Caco-2 (cell line): ENCODE data around the gene TMEM132D. TPM values are rescaled to one million over a fixed set of nuclear protein-coding genes. Genes with fewer than 3 reads are reported as not detected.

ENCODE experiments used
- BruUV-seq: library from RNA; stranded (reverse); fragments of 400-500 nt; replicated peaks from 2 replicates; lab custom pipeline; 2021; lab: Mats Ljungman, UMichigan
- CTCF ChIA-PET: fragments of 300-600 bp; sonication (Branson Sonifier 250); formaldehyde crosslinking; loops from one replicate; lab custom pipeline; 2022; ENCODE audit warnings: antibody characterized with exemption; lab: Charles Lee
- POLR2A ChIA-PET: fragments of 300-600 bp; sonication (Branson Sonifier 250); formaldehyde crosslinking; loops from one replicate; lab custom pipeline; 2022; ENCODE audit warnings: antibody characterized with exemption; lab: Charles Lee
- DNase-seq, 2 experiments: peaks; one replicate each; pipeline versions ENCODE4 v3.0.0 to v3.0.0-alpha.2; 2020 to 2022
- H3K27me3 ChIP-seq: replicated peaks from 2 replicates; pipeline ENCODE4 v1.6.0; 2011; ENCODE audit warnings: low read length; ENCODE audit not compliant: control insufficient read depth, insufficient read depth
- H3K36me3 ChIP-seq: 2 replicates; pipeline ENCODE4 v1.5.1; 2011; ENCODE audit warnings: low read length; ENCODE audit not compliant: control insufficient read depth, insufficient read depth
- H3K4me1 ChIP-seq: fragments of 250-450 bp; sonication (Bioruptor Pico); 2 replicates; pipeline ENCODE4 v1.5.1; 2020; ENCODE audit warnings: mild to moderate bottlenecking
- H3K4me3 ChIP-seq: 2 replicates; pipeline ENCODE4 v1.5.1; 2011; ENCODE audit warnings: low read depth, mild to moderate bottlenecking, control low read depth, low read length
- H3K9me3 ChIP-seq: fragments of 250-450 bp; sonication (Bioruptor Pico); 2 replicates; pipeline ENCODE4 v1.5.1; 2020; ENCODE audit warnings: mild to moderate bottlenecking, moderate library complexity
- H3K27ac Mint-ChIP-seq: one replicate; pipeline ENCODE4 v1.8.0; 2022; ENCODE audit warnings: mixed read lengths; ENCODE audit not compliant: unreplicated experiment
- H3K27me3 Mint-ChIP-seq: one replicate; pipeline ENCODE4 v1.8.0; 2022; ENCODE audit warnings: mixed read lengths; ENCODE audit not compliant: insufficient read depth, unreplicated experiment
- H3K36me3 Mint-ChIP-seq: one replicate; pipeline ENCODE4 v1.8.0; 2022; ENCODE audit warnings: mild to moderate bottlenecking, mixed read lengths; ENCODE audit not compliant: insufficient read depth, unreplicated experiment
- H3K4me1 Mint-ChIP-seq: one replicate; pipeline ENCODE4 v1.8.0; 2022; ENCODE audit warnings: low read depth, mixed read lengths; ENCODE audit not compliant: unreplicated experiment
- H3K4me3 Mint-ChIP-seq: one replicate; pipeline ENCODE4 v1.8.0; 2022; ENCODE audit warnings: mild to moderate bottlenecking, moderate library complexity, mixed read lengths; ENCODE audit not compliant: unreplicated experiment
- H3K9me3 Mint-ChIP-seq: one replicate; pipeline ENCODE4 v1.8.0; 2022; ENCODE audit warnings: mixed read lengths; ENCODE audit not compliant: unreplicated experiment
- CTCF ChIP-seq, 2 experiments: fragments of 200-600 bp in 1 of 2; IDR thresholded peaks; 1 replicate in 1 of 2; 2 replicates in 1 of 2; pipeline versions ENCODE4 v1.5.1 to v1.8.0; 2011 to 2022; ENCODE audit warnings: antibody characterized with exemption in 1 of 2, control low read depth in 1 of 2, inconsistent platforms in 1 of 2, low read depth in 1 of 2, low read length in 1 of 2, mild to moderate bottlenecking in 1 of 2, moderate library complexity in 1 of 2; ENCODE audit not compliant: insufficient read depth in 1 of 2, severe bottlenecking in 1 of 2, unreplicated experiment in 1 of 2
- intact Hi-C: fragments of 100-400 bp; cut with micrococcal nuclease; formaldehyde crosslinking; loops from one replicate; pipeline ENCODE4 v1.10.0; 2022; ENCODE audit not compliant: unreplicated experiment
- total RNA-seq: library from RNA; stranded (reverse); gene quantifications from 2 replicates; pipeline ENCODE4 v1.2.3, GENCODE V29; 2022

The TMEM132D gene
- total RNA-seq, 1 experiment from 2014 or later, result not detected

- no TSS peak for BruUV-seq
- no peaks in the 10 kb centered on the region for H3K9me3 Mint-ChIP-seq
- H3K4me1 Mint-ChIP-seq, result no peaks in the 10 kb centered on the region
- POLR2A ChIA-PET, result no interaction called here
- no peak overlapping the region for H3K4me3 Mint-ChIP-seq
- peaks cover 6% of the 10 kb centered on the region for H3K27me3 Mint-ChIP-seq
- H3K9me3 ChIP-seq, result no peaks in the 10 kb centered on the region
- H3K4me3 ChIP-seq, result no peak overlapping the region
- DNase-seq, result no peak
- no peaks in the 10 kb centered on the region for H3K36me3 Mint-ChIP-seq
- H3K27me3 ChIP-seq, result no peaks in the 10 kb centered on the region
- intact Hi-C loops, result no loop called here
- no peak overlapping the region for H3K27ac Mint-ChIP-seq
- CTCF ChIA-PET, result no interaction called here
- no peaks in the 10 kb centered on the region for H3K4me1 ChIP-seq
- TF ChIP-seq CTCF (IDR thresholded peaks at IDR 0.05; ENCODE audit: insufficient read depth in 1 of 2, low read depth in 1 of 2, low read length in 1 of 2, severe bottlenecking in 1 of 2, unreplicated experiment in 1 of 2), result no peak
- H3K36me3 ChIP-seq, result no peaks in the 10 kb centered on the region
Measured at GRCh38 chr12:129163461-129163860, 740.4 kb downstream of the TMEM132D start.

- no peaks in the 10 kb centered on the region for H3K9me3 ChIP-seq
- no peak for DNase-seq
- no peaks in the 10 kb centered on the region for H3K4me1 Mint-ChIP-seq
- H3K4me1 ChIP-seq, result no peaks in the 10 kb centered on the region
- H3K9me3 Mint-ChIP-seq, result no peaks in the 10 kb centered on the region
- CTCF ChIA-PET, result no interaction called here
- H3K27ac Mint-ChIP-seq, result no peak overlapping the region
- intact Hi-C loops, result no loop called here
- H3K27me3 ChIP-seq, result no peaks in the 10 kb centered on the region
- no peaks in the 10 kb centered on the region for H3K36me3 ChIP-seq
- no peak overlapping the region for H3K4me3 Mint-ChIP-seq
- H3K4me3 ChIP-seq, result no peak overlapping the region
- POLR2A ChIA-PET, result no interaction called here
- TF ChIP-seq CTCF (IDR thresholded peaks at IDR 0.05; ENCODE audit: insufficient read depth in 1 of 2, low read depth in 1 of 2, low read length in 1 of 2, severe bottlenecking in 1 of 2, unreplicated experiment in 1 of 2), result no peak
- peaks cover 6% of the 10 kb centered on the region for H3K27me3 Mint-ChIP-seq
- BruUV-seq, result no TSS peak
- no peaks in the 10 kb centered on the region for H3K36me3 Mint-ChIP-seq
Measured at GRCh38 chr12:129162805-129163204, 741.0 kb downstream of the TMEM132D start.

GRCh38 chr12:129161511-129161910 lies 742.3 kb downstream of the TMEM132D start:
- Histone ChIP-seq H3K27me3 (no peaks in the 10 kb centered on the region), H3K4me1 (no peaks in the 10 kb centered on the region), H3K36me3 (no peaks in the 10 kb centered on the region), H3K9me3 (no peaks in the 10 kb centered on the region), H3K4me3 (no peak overlapping the region)
- Mint-ChIP-seq H3K27me3 (peaks cover 6% of the 10 kb centered on the region), H3K4me3 (no peak overlapping the region), H3K36me3 (no peaks in the 10 kb centered on the region), H3K9me3 (no peaks in the 10 kb centered on the region), H3K4me1 (no peaks in the 10 kb centered on the region), H3K27ac (no peak overlapping the region)
- POLR2A ChIA-PET, result no interaction called here
- BruUV-seq, result no TSS peak
- no peak for DNase-seq
- intact Hi-C loops, result no loop called here
- CTCF ChIA-PET, result no interaction called here
- no peak for TF ChIP-seq CTCF (IDR thresholded peaks at IDR 0.05; ENCODE audit: insufficient read depth in 1 of 2, low read depth in 1 of 2, low read length in 1 of 2, severe bottlenecking in 1 of 2, unreplicated experiment in 1 of 2)
